ENCODE data around the gene CNPY4.

CNPY4 gene

GRCh38 chr7:100091411-100092181 lies 27.8 kb upstream of the CNPY4 start:
- no peak for DNase-seq

DNA sequence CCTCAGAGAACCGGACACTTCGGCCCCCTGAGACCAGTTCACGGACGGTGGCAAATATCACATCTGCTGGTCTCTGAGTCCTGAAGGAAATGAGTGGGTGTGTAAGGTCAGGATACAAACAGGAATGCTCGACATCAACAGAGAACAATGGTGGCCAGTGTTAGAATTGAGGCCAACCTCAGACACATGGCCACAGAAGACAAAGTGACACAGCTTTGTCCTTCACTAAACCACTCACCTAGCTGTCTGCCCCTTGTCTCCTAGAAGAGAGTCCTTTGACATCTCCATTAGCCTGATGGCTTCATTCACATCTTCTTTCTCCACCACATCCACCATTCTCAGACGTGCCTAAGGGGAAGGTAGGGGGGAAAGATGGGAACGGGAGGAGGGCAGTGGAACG lies 26.4 kb upstream of the CNPY4 start:
- no peak for DNase-seq

DNA sequence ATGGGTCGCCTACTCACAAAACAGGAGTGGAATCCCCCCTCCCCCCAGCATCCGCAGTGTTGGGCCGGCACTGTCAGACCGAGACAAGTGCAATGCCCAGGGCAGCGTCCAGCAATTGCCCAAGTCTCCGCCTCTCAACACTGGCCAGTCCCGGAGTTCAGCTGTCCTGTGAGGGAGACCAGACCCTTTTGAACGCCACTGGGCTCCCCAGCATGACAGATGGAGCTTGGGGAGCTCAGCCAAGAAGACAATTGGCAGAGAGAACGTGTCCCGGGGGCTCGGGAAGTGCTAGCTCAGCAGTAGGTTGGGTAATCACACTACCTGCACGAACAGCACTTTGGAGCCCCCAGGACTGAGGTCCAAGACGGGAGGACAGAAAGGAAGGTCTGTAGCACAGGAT lies 25.9 kb upstream of the CNPY4 start:
- DNase-seq, result no peak

- no peak for DNase-seq
Observed at GRCh38 chr7:100093925-100094486, 25.4 kb upstream of the CNPY4 start.

DNA sequence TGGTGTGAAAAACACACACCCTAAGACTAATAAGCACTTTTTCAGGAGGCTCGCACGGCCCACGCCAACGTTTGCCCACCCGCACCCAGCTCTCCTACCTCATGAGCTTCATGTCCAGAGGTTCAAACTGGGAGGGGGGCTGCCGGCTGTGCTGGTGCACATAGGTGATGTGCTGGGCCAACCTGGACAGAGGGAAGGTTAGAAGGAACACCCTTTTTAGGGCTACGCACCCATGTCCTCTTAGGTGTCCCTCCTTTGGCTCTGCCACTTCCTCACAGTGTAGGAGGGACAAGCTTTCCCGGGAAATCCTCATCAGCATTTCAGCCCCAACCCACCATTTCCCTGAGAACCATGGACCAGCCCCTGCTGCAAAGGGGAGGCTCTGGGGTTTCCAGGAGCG lies 24.1 kb upstream of the CNPY4 start:
- DNase-seq, result no peak

GRCh38 chr7:100095704-100096103 lies 23.7 kb upstream of the CNPY4 start:
- DNase-seq, result no peak

DNA sequence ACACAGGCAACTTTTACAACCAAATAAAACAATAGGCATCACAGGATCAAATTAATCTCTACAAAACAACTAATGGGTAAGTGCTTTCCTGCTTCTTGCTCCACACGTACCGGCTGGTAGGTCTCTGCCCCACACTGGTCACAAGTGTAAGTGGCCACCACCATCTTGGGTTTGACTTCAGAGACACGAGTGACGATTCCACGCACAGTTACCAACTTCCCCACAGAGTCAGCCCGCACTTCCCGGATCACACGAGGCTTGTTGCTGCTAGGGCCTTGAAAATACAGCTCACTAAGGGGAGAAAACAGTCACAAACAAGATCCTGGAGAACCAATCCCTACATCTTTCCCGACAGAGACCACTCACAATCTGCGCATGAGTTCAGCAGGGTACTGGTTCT lies 20.5 kb upstream of the CNPY4 start:
- DNase-seq, result no peak

DNA sequence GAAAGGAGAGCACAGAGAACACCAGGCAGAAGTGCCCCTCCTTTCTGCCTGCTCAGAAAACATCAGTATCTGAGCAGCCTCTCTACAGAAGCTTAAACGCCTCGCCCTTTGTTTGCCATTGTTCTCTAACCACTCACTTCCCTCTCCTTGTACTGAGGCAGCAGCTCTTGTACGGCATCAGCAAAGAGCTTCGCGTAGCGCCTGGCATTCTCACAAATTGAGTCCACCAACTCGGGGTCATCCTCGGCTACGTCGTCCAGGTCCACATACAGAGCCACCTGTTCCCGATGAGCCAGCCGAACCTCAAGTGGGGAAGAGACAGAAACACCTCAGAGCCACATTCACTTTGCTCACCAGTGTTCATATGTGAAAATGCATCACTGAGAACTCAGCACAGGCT lies 20.0 kb upstream of the CNPY4 start:
- no peak for DNase-seq

DNA sequence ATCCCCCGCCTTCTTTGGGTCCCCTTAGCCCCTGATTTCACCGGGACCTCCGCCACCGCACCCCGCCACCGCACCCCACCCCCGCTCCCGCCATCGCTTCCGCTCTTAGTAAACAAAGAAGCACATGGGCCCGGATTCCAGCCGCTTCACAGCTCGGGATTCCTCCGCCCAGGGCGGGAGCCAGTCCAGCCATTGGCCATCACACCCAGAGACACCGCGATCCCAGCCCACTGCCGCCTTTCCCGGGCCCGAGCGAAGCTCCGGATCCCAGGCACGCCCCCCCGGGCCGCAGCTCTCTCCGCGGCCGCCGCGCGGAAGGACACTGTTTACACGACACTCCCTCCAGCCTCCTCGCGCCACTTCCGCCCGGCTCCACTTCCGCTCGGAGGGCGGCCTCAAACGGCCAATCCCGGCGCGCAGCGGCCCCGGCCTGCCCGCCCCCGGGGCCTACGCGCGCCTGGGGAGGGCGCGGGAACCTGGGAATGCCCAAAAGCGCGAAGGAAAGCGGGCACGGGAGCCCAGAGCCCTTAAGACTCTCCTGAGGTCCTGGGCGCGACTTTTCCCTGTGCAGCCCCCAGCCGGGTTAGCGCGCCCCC lies 18.9 kb upstream of the CNPY4 start:
- peak; percentile 90 for DNase-seq

GRCh38 chr7:100101016-100101862 lies 18.2 kb upstream of the CNPY4 start, which contains the start of the genes AP4M1 and MCM7:
Gene AP4M1, plus strand, starts transcription at chr7:100101643. Its CDS starts 72 bp downstream, at chr7:100101715.
Gene MCM7, minus strand, starts transcription at chr7:100101397. Its CDS starts 103 bp downstream, at chr7:100101294.
- peak; percentile 97 for DNase-seq

GRCh38 chr7:100102950-100103840 lies 16.2 kb upstream of the CNPY4 start:
- no peak for DNase-seq

GRCh38 chr7:100105534-100105933 lies 13.9 kb upstream of the CNPY4 start:
- no peak for DNase-seq

DNA sequence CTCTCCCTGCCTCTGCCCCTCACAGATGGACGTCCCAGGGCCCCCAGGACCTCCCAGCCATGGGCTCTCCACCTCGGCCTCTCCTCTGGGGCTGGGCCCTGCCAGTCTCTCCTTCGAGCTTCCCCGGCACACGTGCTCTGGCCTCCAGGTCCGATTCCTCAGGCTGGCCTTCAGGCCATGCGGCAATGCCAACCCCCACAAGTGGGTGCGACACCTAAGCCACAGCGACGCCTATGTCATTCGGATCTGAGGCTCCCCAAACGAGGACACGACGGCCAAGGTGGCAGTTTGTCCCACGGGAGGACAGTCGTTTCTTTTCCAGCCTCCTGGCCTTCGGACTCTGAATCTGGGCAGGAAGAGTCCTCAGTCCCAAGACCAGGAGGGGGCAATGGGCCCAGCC lies 12.8 kb upstream of the CNPY4 start:
- DNase-seq, result no peak

DNA sequence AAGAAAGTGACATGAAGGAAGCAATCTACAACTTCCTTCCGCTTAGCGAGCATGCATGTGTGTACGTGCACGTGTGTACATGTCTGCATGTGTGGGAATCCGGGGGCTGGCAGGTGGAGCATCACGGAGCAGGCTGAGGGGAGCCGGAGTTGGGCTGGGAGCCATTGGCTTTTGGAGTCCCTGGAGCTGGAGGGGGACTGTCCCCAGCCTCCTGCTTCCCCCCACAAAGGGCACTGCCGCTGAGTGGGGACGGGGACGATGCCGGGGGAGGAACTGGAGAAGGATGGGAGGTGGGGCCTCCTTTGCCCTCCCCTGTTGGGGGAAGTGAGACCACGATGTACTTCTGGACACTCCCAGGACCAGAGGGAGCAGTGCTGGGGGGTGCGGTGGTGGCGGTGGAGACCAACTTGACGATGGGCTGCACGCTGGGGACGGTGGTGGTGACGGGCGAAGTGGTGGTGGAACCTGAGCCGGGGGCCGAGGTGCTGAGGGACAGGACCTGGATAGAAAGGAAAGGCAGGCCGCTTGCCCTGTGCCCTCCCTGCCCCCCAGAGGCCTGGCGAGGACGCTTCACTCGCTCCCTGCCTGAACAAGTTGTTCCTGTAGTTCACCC lies 12.2 kb upstream of the CNPY4 start:
- no peak for DNase-seq

- no peak for DNase-seq
Observed at GRCh38 chr7:100107890-100108289, 11.5 kb upstream of the CNPY4 start.

GRCh38 chr7:100109521-100110163 lies 9.8 kb upstream of the CNPY4 start:
- DNase-seq, result no peak

- DNase-seq, result no peak
Observed at GRCh38 chr7:100111156-100111555, 8.3 kb upstream of the CNPY4 start.

DNA sequence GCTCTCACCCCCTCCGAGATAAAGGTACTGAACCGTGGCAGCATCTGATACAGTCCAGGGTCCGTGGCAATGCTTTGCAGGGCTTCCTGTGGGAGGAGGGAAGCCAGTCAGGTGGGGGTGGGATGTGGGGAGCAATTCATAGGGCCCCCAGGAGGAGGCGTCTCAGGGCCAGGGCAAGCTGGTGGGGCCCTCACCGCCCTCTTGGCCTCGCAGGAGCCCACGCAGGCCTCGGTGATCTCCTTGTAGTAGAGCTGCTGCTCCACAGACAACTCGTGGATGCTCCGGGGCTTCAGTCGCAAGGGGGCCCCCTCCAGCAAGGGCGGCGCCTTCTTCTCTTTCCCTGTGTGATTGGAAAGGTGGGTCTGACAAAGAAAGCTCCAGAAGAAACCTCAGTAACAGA lies 7.5 kb upstream of the CNPY4 start:
- DNase-seq, result no peak

DNA sequence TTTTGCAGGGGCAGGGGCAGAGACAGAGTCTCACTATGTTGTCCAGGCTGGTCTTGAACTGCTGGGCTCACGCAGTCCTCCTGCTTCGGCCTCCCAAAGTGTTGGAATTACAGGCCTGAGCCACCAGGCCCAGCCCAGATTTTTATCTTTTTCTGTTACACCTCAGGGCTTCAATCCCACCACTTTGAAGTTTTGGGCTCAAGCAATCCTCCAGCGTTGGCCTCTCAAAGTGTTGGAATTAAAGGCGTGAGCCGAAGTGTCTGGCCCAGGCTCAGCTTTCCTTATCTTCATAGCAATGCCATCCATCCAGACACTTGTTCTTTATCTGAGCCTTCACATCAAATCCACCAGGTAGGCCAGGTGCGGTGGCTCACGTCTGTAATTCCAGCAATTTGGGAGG lies 4.4 kb upstream of the CNPY4 start:
- no peak for DNase-seq

DNA sequence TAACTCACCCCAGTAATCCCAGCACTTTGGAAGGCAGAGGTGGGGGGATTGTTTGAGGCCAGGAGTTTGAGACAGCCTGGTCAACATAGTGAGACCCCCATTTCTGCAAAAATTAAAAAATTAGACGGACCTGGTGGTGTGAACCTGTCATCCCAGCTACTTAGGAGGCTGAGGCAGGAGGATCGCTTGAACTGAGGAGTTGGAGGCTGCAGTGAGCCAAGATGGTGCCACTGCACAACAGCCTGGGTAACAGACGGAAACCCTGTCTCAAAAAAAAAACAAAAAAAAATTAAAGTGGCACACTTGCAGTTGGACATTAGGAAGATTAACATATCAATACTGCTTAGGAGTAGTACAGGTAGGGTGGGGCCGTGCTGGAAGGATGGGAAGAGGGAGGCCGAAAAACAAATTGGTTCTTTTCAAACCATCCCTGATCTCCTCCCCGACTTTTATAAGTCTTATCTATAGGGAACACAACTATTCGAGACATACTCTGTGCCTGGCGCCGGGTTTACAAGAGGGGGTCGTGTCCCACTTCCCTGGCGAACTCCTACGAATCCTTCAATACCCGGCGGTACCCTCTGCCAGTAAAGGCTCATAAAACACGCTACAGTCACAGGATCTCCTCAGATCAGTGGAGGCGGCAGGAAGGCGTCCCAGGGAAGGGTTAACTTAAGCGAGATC lies 904 bp upstream of the CNPY4 start:
- no peak for DNase-seq

Measured in kidney glomerular epithelial cell (primary cell).